Measurements from ENCODE around the gene ICE2. TPM values are rescaled to one million over a fixed set of nuclear protein-coding genes. Genes with fewer than 3 reads are reported as not detected.

ICE2 gene
- total and polyA plus RNA-seq, 2 of the 8 experiments (the other 6 are each of a cell fraction or from before 2014, with no cell fraction given), result 40.0 to 87.3 TPM

DNA sequence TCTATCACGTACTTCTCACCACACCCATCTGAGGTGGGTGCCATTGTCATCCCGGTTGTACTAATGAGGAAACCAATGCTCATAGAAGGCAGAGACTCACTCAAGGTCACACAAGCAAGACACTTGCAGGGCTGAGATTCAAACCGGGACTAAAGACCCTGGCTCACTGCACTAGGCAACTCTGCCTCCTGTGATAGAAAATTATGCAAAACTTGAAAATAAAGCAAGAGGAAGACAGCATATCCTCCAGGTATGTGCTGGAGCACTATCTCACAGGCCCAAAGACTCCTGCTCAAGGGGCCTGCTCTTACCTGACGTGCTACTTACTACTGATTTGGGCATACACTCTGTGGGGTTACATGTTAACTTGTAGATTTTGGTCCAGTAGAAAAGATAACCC lies 106.7 kb downstream of the ICE2 start:
- POLR2A ChIA-PET (ENCODE audit: partially characterized antibody), result no interaction called here
- whole genome bisulfite sequencing, 2 experiments (ENCODE audit: extremely low coverage in 1 of 2, insufficient coverage in 1 of 2, insufficient read length in 1 of 2, insufficient replicate concordance in 2 of 2, low coverage in 1 of 2, low lambda C conversion rate in 2 of 2, missing lambda C conversion rate in 1 of 2), result 89% methylated on average over 4 of the region's 4 CpGs; no CpG with 5 or more reads in 1 of the 2 experiments
- Histone ChIP-seq H3K9me3 (ENCODE audit: insufficient read depth in 2 of 2, low read depth in 1 of 2, low read length in 1 of 2) (no peaks in the 10 kb centered on the region), H4K8ac (ENCODE audit: extremely low read depth, insufficient read depth, low read length) (no peak overlapping the region), H3K9ac (replicated peaks in 1 of 4; ENCODE audit: extremely low read depth in 1 of 4, low read depth in 3 of 4, low read length in 3 of 4) (no peak overlapping the region), H3K4me1 (replicated peaks in 1 of 4; ENCODE audit: control insufficient read depth in 3 of 4, insufficient read depth in 4 of 4, low read length in 3 of 4) (peaks cover 2 to 8% (median 5%) of the 10 kb centered on the region in 4 experiments; a peak in 6 of 7 replicates), H2BK20ac (ENCODE audit: low read length) (no peak overlapping the region), H3K23me2 (ENCODE audit: low read depth, low read length) (no peaks in the 10 kb centered on the region), H3K4me2 (ENCODE audit: insufficient read depth in 1 of 2, low read depth in 2 of 2, low read length in 2 of 2) (no peak overlapping the region), H3K36me3 (ENCODE audit: control insufficient read depth in 2 of 4, insufficient read depth in 4 of 4, low read length in 3 of 4) (peaks cover 0 to 6% (median 0%) of the 10 kb centered on the region in 4 experiments; a peak in 3 of 8 replicates), H4K5ac (ENCODE audit: insufficient read length, low read depth, low read length) (no peak overlapping the region), H2BK15ac (ENCODE audit: low read length) (no peak overlapping the region), H3K4ac (replicated peaks; ENCODE audit: insufficient read length, low read depth, low read length) (no peak overlapping the region), H4K20me1 (replicated peaks in 1 of 2; ENCODE audit: control insufficient read depth in 1 of 2, insufficient read depth in 2 of 2, low read length in 2 of 2) (peaks cover 0 to 1% of the 10 kb centered on the region in 2 experiments), H3K27ac (ENCODE audit: low read depth, low read length) (no peak overlapping the region), H3K14ac (ENCODE audit: insufficient read length) (no peak overlapping the region), H3K18ac (ENCODE audit: extremely low read depth, low read length) (no peak overlapping the region), H3K23ac (ENCODE audit: insufficient read length) (no peak overlapping the region), H4K91ac (replicated peaks; ENCODE audit: insufficient read length, low read length) (no peak overlapping the region), H2AFZ (ENCODE audit: low read length) (no peak overlapping the region), H3K79me1 (ENCODE audit: low read depth, low read length) (peaks cover 3% of the 10 kb centered on the region; the same call in 1 of the 2 replicates), H2BK5ac (ENCODE audit: low read depth, low read length) (no peak overlapping the region), H3K4me3 (ENCODE audit: extremely low read depth in 1 of 4, insufficient read depth in 2 of 4, low read depth in 3 of 4, low read length in 4 of 4) (no peak overlapping the region), H2BK120ac (replicated peaks; ENCODE audit: low read depth, low read length) (no peak overlapping the region), H3K56ac (replicated peaks; ENCODE audit: insufficient read length, low read depth, low read length) (no peak overlapping the region), H2BK12ac (ENCODE audit: low read depth, low read length) (no peak overlapping the region), H3K79me2 (ENCODE audit: control insufficient read depth in 1 of 2, insufficient read depth in 2 of 2, low read length in 2 of 2) (no peaks in the 10 kb centered on the region), H2AK5ac (ENCODE audit: low read depth, low read length) (no peak overlapping the region), H3K27me3 (replicated peaks in 1 of 4; ENCODE audit: control insufficient read depth in 3 of 4, extremely low read depth in 1 of 4, insufficient read depth in 3 of 4, low read length in 3 of 4) (no peaks in the 10 kb centered on the region)
- CTCF ChIA-PET (ENCODE audit: partially characterized antibody), result interaction anchor here (0.8 to 5.2 kb wide), 3 partner anchors 9 to 22 kb away, joined by 3 to 38 read pairs (median 4); no protein-coding TSS in a partner anchor
- no peak for FAIRE-seq
- no peak for DNase-seq (ENCODE audit: low read depth in 1 of 2, low spot score in 2 of 2)
- TF ChIP-seq RBBP5 (IDR thresholded peaks at IDR 0.05; ENCODE audit: borderline replicate concordance, low read depth, low read length), result no peak
- TF ChIP-seq NANOG (IDR thresholded peaks at IDR 0.05; ENCODE audit: insufficient read depth, low read depth, low read length, poor library complexity, severe bottlenecking), result no peak
- TF ChIP-seq TCF12 (IDR thresholded peaks at IDR 0.05; ENCODE audit: low read depth, low read length), result no peak
- no peak for TF ChIP-seq SP1 (IDR thresholded peaks at IDR 0.05; ENCODE audit: low read depth, low read length)
- no peak for TF ChIP-seq ZNF274 (IDR thresholded peaks at IDR 0.05; ENCODE audit: borderline replicate concordance, extremely low read depth, low read length)
- no peak for TF ChIP-seq POLR2A (IDR thresholded peaks at IDR 0.05; ENCODE audit: control extremely low read depth in 1 of 2, low read depth in 2 of 2, low read length in 2 of 2)
- no peak for TF ChIP-seq CBX8 (IDR thresholded peaks at IDR 0.05; ENCODE audit: borderline replicate concordance, low read depth, low read length)
- no peak for TF ChIP-seq HDAC6 (IDR thresholded peaks at IDR 0.05; ENCODE audit: low read depth, low read length)
- TF ChIP-seq, protein P1, sequence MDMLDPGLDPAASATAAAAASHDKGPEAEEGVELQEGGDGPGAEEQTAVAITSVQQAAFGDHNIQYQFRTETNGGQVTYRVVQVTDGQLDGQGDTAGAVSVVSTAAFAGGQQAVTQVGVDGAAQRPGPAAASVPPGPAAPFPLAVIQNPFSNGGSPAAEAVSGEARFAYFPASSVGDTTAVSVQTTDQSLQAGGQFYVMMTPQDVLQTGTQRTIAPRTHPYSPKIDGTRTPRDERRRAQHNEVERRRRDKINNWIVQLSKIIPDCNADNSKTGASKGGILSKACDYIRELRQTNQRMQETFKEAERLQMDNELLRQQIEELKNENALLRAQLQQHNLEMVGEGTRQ (IDR thresholded peaks at IDR 0.05; ENCODE audit: low read length), result no peak
- no peak for TF ChIP-seq KDM1A (IDR thresholded peaks at IDR 0.05; ENCODE audit: borderline replicate concordance, low read length)
- no peak for TF ChIP-seq TAF7 (optimal IDR thresholded peaks at IDR 0.05; ENCODE audit: borderline replicate concordance, low read depth, low read length)
- TF ChIP-seq MAFK (IDR thresholded peaks at IDR 0.05; ENCODE audit: low read depth, low read length), result no peak
- no peak for TF ChIP-seq RXRA (IDR thresholded peaks at IDR 0.05; ENCODE audit: insufficient read depth, low read depth, low read length)
- TF ChIP-seq YY1 (IDR thresholded peaks at IDR 0.05; ENCODE audit: low read depth, low read length), result no peak

Data from H1 (cell line).